Upper lobe of left lung (tissue), 6 donors: ENCODE measurements around the gene MYH9. TPM values are rescaled to one million over a fixed set of nuclear protein-coding genes. Genes with fewer than 3 reads are reported as not detected.

ENCODE experiments used
- ATAC-seq, 2 donors: fragments of 200-7000 bp; cut with Tn5 transposase; one replicate each; pipeline ENCODE4 v1.9.1; 2022; ENCODE audit warnings: mild to moderate bottlenecking in 2 of 2, moderate library complexity in 2 of 2; ENCODE audit not compliant: low FRiP score in 2 of 2
- DNase-seq, 2 donors: peaks; one replicate each; pipeline ENCODE4 v3.0.0-alpha.2; 2019 to 2020
- H3K27ac ChIP-seq, 4 donors: fragments of 200-600 bp; sonication (generic); one replicate each; pipeline ENCODE4 v1.5.1; 2016 to 2019
- H3K27me3 ChIP-seq, 4 donors: fragments of 200-600 bp; sonication (generic); one replicate each; pipeline ENCODE4 v1.5.1; 2017 to 2019
- H3K36me3 ChIP-seq, 4 donors: fragments of 200-600 bp; sonication (generic); one replicate each; pipeline ENCODE4 v1.5.1; 2016 to 2019
- H3K4me1 ChIP-seq, 4 donors: fragments of 200-600 bp; sonication (generic); one replicate each; pipeline ENCODE4 v1.5.1; 2018 to 2019
- H3K4me3 ChIP-seq, 4 donors: fragments of 200-600 bp; sonication (generic); one replicate each; pipeline ENCODE4 v1.5.1; 2017 to 2019; ENCODE audit warnings: mild to moderate bottlenecking in 2 of 4, moderate library complexity in 1 of 4
- H3K9me3 ChIP-seq, 4 donors: fragments of 200-600 bp; sonication (generic); one replicate each; pipeline ENCODE4 v1.5.1; 2018 to 2019
- EP300 ChIP-seq, 4 donors: sonication (generic); formaldehyde crosslinking; IDR thresholded peaks; one replicate each; pipeline ENCODE4 v1.5.1; 2017; ENCODE audit warnings: antibody characterized with exemption in 4 of 4, control low read depth in 2 of 4
- POLR2A ChIP-seq, 4 donors: fragments of 450-650 bp; IDR thresholded peaks; one replicate each; pipeline ENCODE4 v1.5.1; 2016 to 2017; ENCODE audit warnings: antibody characterized with exemption in 4 of 4, mild to moderate bottlenecking in 2 of 4
- POLR2AphosphoS5 ChIP-seq, 2 donors: sonication (generic); formaldehyde crosslinking; IDR thresholded peaks; one replicate each; pipeline ENCODE4 v1.5.1; 2017; ENCODE audit warnings: antibody characterized with exemption in 2 of 2
- WGBS, 2 donors: methylation state at CpG; one replicate each; pipeline ENCODE4 v1.1.5; 2017 to 2018; 5-methylcytosine and 5-hydroxymethylcytosine counted together
- total RNA-seq, 6 donors: library from RNA; depleted of rRNA in 4 of 6; stranded (reverse); fragments of >200 nt in 4 of 6; gene quantifications; one replicate each; pipeline versions ENCODE4 v1.1.0 to v1.2.1, GENCODE V29; 2016 to 2021
- TF ChIP-seq, protein P1 (sequence below), 6 experiments: fragments of 450-650 bp in 4 of 6; fragments of 200-600 bp in 2 of 6; sonication (generic) in 2 of 6; IDR thresholded peaks; one replicate each; pipeline ENCODE4 v1.5.1; 2016 to 2019; ENCODE audit warnings: antibody characterized with exemption in 6 of 6
- donor health status: DM: no; HTN: no; CAD: no; lungs with moderate emphysema.
- donor health status: DM: no; HTN: yes; CAD: no; lungs with severe emphysema.

MYH9 gene
- total RNA-seq, 6 donors from 2014 or later: 486 to 925 (median 599) TPM

DNA sequence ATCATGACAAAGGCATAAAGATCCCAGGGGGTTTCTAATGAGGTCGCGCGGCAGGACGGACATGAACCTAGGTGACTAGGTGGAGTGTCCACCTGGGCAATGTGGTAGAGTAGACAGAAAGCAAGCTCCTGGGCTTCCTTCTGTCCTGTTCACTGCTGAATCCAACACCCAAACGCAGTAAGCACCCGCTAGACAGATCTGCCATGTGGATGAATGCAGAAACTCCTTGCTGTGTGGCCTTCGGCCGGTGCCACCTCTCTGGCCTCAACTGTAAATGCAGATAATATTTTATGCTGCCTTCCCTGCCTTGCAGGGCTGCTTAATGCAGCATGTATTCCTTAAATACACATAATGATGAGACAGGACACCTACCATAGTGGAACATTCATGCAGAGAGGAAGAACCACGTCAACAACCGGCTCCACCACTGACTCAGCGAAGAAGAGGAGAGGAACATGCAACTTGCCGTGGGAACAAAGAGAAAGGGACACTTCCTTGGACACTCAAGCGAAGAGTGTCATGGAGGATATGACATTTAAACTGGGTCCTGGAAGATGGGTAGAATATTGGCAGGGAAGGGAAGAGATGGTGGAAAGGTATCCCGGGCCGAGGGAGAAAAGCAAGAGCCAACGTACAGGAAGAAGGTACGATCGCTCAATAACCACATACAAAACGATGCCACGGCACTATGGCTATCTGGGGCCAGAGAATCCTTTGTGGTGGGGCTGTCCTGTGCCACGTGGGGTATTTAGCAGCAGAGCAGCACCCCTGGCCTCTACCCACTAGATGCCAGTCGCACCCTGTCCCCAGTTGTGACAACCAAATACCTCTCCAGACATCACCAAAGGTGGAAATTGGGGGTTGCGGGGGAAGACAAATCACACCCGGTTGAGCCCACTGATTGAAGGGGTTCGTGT, 30.8 kb downstream of the MYH9 start:
- Histone ChIP-seq H3K4me3 (no peak overlapping the region), H3K9me3 (no peaks in the 10 kb centered on the region), H3K27ac (peak overlapping the region; percentile 42 to 95 (median 70)), H3K27me3 (no peaks in the 10 kb centered on the region), H3K36me3 (peaks cover 0 to 3% (median 0%) of the 10 kb centered on the region in 4 donors), H3K4me1 (peaks cover 94 to 100% (median 98%) of the 10 kb centered on the region in 4 donors)
- no peak for TF ChIP-seq POLR2A (IDR thresholded peaks at IDR 0.05)
- no peak for TF ChIP-seq POLR2AphosphoS5 (IDR thresholded peaks at IDR 0.05)
- no peak for TF ChIP-seq EP300 (IDR thresholded peaks at IDR 0.05)
- TF ChIP-seq, protein P1, sequence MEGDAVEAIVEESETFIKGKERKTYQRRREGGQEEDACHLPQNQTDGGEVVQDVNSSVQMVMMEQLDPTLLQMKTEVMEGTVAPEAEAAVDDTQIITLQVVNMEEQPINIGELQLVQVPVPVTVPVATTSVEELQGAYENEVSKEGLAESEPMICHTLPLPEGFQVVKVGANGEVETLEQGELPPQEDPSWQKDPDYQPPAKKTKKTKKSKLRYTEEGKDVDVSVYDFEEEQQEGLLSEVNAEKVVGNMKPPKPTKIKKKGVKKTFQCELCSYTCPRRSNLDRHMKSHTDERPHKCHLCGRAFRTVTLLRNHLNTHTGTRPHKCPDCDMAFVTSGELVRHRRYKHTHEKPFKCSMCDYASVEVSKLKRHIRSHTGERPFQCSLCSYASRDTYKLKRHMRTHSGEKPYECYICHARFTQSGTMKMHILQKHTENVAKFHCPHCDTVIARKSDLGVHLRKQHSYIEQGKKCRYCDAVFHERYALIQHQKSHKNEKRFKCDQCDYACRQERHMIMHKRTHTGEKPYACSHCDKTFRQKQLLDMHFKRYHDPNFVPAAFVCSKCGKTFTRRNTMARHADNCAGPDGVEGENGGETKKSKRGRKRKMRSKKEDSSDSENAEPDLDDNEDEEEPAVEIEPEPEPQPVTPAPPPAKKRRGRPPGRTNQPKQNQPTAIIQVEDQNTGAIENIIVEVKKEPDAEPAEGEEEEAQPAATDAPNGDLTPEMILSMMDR (IDR thresholded peaks at IDR 0.05): no peak
- DNase-seq (no peak), ATAC-seq (no peak)
- WGBS, 2 donors: 61 to 62% methylated on average over 25 of the region's 25 CpGs

- Histone ChIP-seq H3K4me3 (no peak overlapping the region), H3K27me3 (no peaks in the 10 kb centered on the region), H3K27ac (peak overlapping the region; percentile 66 to 95 (median 84)), H3K9me3 (no peaks in the 10 kb centered on the region), H3K36me3 (peaks cover 0 to 2% (median 0%) of the 10 kb centered on the region in 4 donors), H3K4me1 (peaks cover 94 to 100% (median 98%) of the 10 kb centered on the region in 4 donors)
- WGBS, 2 donors: 66 to 71% methylated on average over 6 of the region's 6 CpGs
- DNase-seq: no peak
- ATAC-seq: no peak
- TF ChIP-seq, protein P1 (IDR thresholded peaks at IDR 0.05): no peak
- no peak for TF ChIP-seq EP300 (IDR thresholded peaks at IDR 0.05)
Observed at GRCh38 chr22:36355894-36356293, 31.9 kb downstream of the MYH9 start.

GRCh38 chr22:36355362-36355761, 32.4 kb downstream of the MYH9 start:
- peak overlapping the region; percentile 66 to 95 (median 84) for H3K27ac ChIP-seq
- DNase-seq (no peak), ATAC-seq (peak in 1 of 2 donors; percentile 29)
- 32 to 35% methylated on average over 6 of the region's 6 CpGs for WGBS, 2 donors
- TF ChIP-seq POLR2A (IDR thresholded peaks at IDR 0.05): no peak
- TF ChIP-seq, protein P1 (IDR thresholded peaks at IDR 0.05): no peak
- no peak for TF ChIP-seq POLR2AphosphoS5 (IDR thresholded peaks at IDR 0.05)
- no peak for TF ChIP-seq EP300 (IDR thresholded peaks at IDR 0.05)
- no peaks in the 10 kb centered on the region for H3K9me3 ChIP-seq
- H3K36me3 ChIP-seq: no peaks in the 10 kb centered on the region
- no peaks in the 10 kb centered on the region for H3K27me3 ChIP-seq
- peaks cover 94 to 100% (median 98%) of the 10 kb centered on the region in 4 donors for H3K4me1 ChIP-seq
- H3K4me3 ChIP-seq: peak overlapping the region in 1 of 4 donors; percentile 2

DNA sequence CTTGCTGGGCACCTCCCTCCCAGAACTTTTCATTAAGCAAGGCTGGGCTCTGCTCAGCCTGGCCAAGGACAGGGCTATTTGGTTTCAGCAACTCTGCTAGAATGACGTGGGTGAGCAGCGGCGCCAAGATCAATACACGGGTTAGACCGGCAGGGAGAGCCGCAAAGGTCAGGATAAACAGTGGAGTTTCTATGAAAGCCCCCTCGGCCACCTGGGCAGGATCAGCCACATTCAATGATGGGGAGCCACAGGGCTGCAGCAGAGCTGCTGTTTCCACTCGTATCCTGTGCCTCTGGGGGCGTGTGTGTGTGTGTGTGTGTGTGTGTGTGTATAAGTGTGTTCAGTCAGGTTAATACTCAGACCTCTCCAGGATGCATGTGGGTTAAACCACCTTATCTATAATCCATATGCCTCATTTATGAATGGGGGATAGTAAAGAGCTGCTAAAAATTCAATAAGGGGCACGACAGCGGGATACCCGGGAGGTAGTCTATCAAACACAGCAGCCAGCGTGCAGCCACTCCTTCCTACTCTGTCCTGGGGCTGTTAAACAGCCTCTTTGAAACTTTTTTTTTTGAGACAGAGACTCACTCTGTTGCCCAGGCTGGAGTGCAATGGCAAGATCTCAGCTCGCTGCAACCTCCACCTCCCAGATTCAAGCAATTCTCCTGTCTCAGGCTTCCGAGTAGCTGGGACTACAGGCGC, 34.8 kb downstream of the MYH9 start:
- Histone ChIP-seq H3K9me3 (no peaks in the 10 kb centered on the region), H3K27ac (peak overlapping the region; percentile 80 to 95 (median 84)), H3K36me3 (peaks cover 0 to 10% (median 0%) of the 10 kb centered on the region in 4 donors), H3K4me1 (peaks cover 82 to 98% (median 92%) of the 10 kb centered on the region in 4 donors), H3K4me3 (no peak overlapping the region), H3K27me3 (no peaks in the 10 kb centered on the region)
- peak in 1 of 2 donors; percentile 23 for ATAC-seq
- DNase-seq: no peak
- TF ChIP-seq EP300 (IDR thresholded peaks at IDR 0.05): no peak
- TF ChIP-seq POLR2AphosphoS5 (IDR thresholded peaks at IDR 0.05): no peak
- TF ChIP-seq, protein P1 (IDR thresholded peaks at IDR 0.05): no peak
- no peak for TF ChIP-seq POLR2A (IDR thresholded peaks at IDR 0.05)
- WGBS, 2 donors: 55 to 66% methylated on average over 14 to 16 of the region's 16 CpGs
